Neuron (in vitro differentiated cells): ENCODE measurements around the gene GAREM1.
A peak's percentile ranks its signal among the peaks of the same experiment; 100 is the strongest.

Experiments used
- H2AFZ ChIP-seq: one replicate; pipeline ENCODE4 v1.6.1; 2013; ENCODE audit warnings: low read depth, mild to moderate bottlenecking, inconsistent platforms, low read length, moderate library complexity
- H3K27me3 ChIP-seq: one replicate; pipeline ENCODE4 v1.6.1; 2013; ENCODE audit warnings: low read length; ENCODE audit not compliant: insufficient read depth
- H3K36me3 ChIP-seq: one replicate; pipeline ENCODE4 v1.6.1; 2013; ENCODE audit warnings: low read length; ENCODE audit not compliant: insufficient read depth
- H3K4me1 ChIP-seq: one replicate; pipeline ENCODE4 v1.6.1; 2013; ENCODE audit warnings: low read length; ENCODE audit not compliant: insufficient read depth
- H3K4me3 ChIP-seq: 2 replicates; pipeline ENCODE4 v1.5.1; 2013; ENCODE audit warnings: mild to moderate bottlenecking, low read length, moderate library complexity
- H3K9me3 ChIP-seq: one replicate; pipeline ENCODE4 v1.6.1; 2013; ENCODE audit warnings: low read length

GAREM1 gene

GRCh38 chr18:32472841-32473240 lies 2.2 kb upstream of the GAREM1 start:
- Histone ChIP-seq H3K27me3 (no peaks in the 10 kb centered on the region), H3K4me3 (no peak overlapping the region), H3K4me1 (peaks cover 19% of the 10 kb centered on the region), H3K9me3 (no peaks in the 10 kb centered on the region), H2AFZ (no peak overlapping the region), H3K36me3 (no peaks in the 10 kb centered on the region)

DNA sequence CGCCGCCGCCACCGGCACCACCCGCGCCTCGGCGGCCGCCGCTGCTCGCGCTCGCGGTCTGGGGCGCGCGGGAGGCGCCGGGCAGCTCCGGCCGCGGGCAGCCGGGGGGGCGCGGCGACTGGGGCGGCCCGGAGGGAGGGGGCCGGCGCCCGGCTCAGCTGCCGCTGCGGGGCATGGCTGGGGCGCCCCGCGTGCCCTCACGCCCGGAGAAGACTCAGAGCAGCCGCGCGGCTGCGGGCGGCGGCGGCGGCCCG lies 295 bp downstream of the GAREM1 start:
- H3K27me3 ChIP-seq, result no peaks in the 10 kb centered on the region

DNA sequence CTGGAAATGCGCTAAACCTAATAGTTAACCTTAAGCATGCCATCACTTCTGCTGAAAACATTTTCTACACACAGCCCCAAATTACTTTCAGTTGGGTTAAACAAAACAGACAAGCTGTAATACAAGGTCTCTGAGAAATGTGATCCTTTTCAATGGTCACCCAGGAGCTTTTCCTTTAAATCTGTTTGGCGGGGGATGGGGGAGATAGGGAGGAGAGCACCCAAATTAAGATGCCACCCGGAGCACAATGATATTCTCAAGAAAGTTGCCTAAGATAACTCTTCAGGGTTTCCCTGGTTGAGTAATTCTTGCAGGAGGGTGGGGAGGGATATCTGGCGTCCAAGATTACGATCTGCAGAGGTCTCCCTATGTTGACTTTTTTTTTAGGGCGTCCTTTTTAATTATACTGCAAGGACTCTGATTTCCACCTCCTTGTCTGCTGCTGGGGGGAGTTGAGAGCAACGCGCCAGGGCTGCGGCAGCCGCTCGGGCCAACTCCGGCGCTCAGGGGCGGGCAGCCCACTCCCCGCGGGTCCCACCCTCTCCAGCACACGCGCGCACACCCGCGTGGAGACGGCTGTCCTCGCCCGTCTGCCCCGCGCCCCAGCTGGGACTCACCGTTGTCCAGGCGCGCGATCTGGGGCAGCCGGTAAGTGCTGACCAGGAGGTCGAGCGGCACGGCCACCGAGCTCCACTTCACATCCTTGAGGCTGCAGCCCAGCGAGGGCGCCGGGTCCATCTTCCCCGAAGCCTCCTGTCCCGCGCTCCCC lies 807 bp downstream of the GAREM1 start:
- no peaks in the 10 kb centered on the region for H3K27me3 ChIP-seq
- no peaks in the 10 kb centered on the region for H3K9me3 ChIP-seq

More for the DNA sequence above, 295 bp downstream of the GAREM1 start:
- peak overlapping the region; percentile 86 for H2AFZ ChIP-seq
- no peaks in the 10 kb centered on the region for H3K36me3 ChIP-seq
- H3K4me1 ChIP-seq, result peaks cover 19% of the 10 kb centered on the region
- no peaks in the 10 kb centered on the region for H3K9me3 ChIP-seq
- peak overlapping the region; percentile 93 for H3K4me3 ChIP-seq

GRCh38 chr18:32469190-32469651 lies 1.5 kb downstream of the GAREM1 start:
- Histone ChIP-seq H3K36me3 (no peaks in the 10 kb centered on the region), H3K4me3 (peak overlapping the region; percentile 93), H3K9me3 (no peaks in the 10 kb centered on the region), H3K27me3 (no peaks in the 10 kb centered on the region), H2AFZ (peak overlapping the region; percentile 86), H3K4me1 (peaks cover 19% of the 10 kb centered on the region)

More for the DNA sequence above, 807 bp downstream of the GAREM1 start:
- H3K36me3 ChIP-seq, result no peaks in the 10 kb centered on the region
- H2AFZ ChIP-seq, result peak overlapping the region; percentile 86
- peaks cover 19% of the 10 kb centered on the region for H3K4me1 ChIP-seq
- H3K4me3 ChIP-seq, result peak overlapping the region; percentile 93

DNA sequence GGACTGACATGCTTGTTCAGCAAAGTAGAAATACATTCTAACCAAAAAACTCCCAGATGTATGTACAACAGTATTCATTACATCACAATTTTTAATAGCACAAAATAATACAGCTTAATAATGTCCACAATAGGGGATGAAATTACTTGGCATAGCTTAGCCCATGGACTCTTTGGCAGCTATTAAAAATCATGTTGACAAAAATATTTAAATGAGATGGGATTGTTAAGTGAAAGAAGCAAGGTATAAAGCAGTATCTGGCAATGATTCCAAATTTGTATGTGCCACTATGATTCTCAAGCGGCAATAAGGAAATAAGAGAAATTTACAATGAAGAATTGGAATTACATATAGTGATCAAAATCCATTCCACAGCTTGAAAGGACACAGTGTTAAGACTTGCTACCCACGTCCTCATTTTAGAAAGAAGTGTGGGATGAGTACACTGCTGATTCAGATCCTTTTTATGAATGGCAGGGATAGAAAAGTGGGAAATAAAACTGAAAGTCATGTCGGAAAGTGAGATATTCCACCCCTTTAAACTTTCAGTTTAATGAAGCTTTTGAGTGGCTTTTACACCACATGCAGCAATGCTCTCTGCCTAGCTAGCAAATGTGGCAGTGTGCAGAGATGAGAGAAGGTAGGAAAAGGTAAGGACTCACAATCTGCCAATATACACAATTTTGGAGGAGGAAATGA lies 2.4 kb downstream of the GAREM1 start:
- peaks cover 19% of the 10 kb centered on the region for H3K4me1 ChIP-seq
- peak overlapping the region; percentile 93 for H3K4me3 ChIP-seq
- H3K27me3 ChIP-seq, result no peaks in the 10 kb centered on the region
- H3K36me3 ChIP-seq, result no peaks in the 10 kb centered on the region
- no peak overlapping the region for H2AFZ ChIP-seq
- H3K9me3 ChIP-seq, result no peaks in the 10 kb centered on the region

GRCh38 chr18:32461709-32462272 lies 8.9 kb downstream of the GAREM1 start:
- H3K9me3 ChIP-seq, result no peaks in the 10 kb centered on the region
- no peak overlapping the region for H2AFZ ChIP-seq
- no peak overlapping the region for H3K4me3 ChIP-seq
- H3K4me1 ChIP-seq, result no peaks in the 10 kb centered on the region
- no peaks in the 10 kb centered on the region for H3K27me3 ChIP-seq
- H3K36me3 ChIP-seq, result no peaks in the 10 kb centered on the region

DNA sequence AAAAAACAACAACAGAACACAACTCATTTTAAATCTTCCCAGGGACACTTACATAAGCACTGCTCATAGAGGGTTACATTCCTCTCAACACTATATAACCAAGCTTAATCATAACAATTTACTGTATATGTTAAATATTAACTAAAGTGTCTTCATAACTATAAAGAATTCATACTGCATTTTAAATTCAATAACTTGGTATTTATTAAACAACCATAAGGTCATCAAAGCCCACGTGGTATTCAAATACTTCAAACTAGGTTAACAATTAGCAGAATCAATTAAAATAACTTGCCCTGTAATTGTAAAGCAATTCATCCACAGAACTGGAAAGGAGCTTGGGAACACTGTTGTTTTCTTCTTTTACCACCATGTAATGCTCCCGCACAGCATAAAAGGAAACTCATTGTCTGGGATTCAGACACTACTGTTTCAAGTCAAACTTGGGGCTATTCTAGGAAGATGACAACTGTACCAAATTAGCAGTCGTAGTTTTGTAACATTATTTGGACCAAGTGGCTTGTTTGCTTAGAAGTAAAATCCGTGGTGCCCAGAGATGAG lies 10.4 kb downstream of the GAREM1 start:
- H3K27me3 ChIP-seq, result no peaks in the 10 kb centered on the region
- no peaks in the 10 kb centered on the region for H3K36me3 ChIP-seq
- H3K4me3 ChIP-seq, result no peak overlapping the region
- no peak overlapping the region for H2AFZ ChIP-seq
- no peaks in the 10 kb centered on the region for H3K4me1 ChIP-seq
- H3K9me3 ChIP-seq, result no peaks in the 10 kb centered on the region

DNA sequence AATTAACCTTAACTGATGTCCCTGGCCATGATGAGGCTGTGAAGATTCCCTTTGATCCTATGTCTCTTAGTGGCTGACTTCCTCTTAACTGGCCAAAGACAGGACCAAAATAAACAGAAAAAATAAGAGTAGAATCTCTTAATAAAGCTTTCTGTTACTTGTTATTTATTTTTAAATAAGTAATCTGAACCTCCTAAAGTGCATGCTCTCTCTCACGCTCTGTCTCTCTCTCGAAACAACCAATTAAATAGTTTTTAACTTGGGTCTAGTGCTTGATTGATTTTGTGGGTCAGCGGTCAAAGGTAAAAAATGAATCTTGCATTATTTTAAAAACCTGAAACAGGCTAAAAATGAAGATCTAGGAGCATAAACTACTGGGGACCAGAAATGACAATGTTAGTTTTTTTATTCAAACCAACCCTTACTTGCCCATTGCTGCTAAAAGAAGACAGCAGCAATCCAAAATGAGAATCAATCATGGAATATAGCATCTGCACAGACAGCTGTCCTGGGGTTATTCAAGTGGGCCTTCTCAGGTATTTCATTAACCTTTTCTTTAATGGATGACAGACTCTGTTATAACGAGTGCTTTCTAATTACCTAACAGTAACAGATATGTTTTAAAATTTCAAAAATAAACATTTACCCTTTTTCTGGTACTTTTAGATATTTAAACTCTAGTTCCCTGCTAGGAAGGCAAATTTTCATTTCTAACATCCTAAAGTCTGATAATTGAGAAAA lies 11.2 kb downstream of the GAREM1 start:
- Histone ChIP-seq H3K4me3 (no peak overlapping the region), H3K4me1 (no peaks in the 10 kb centered on the region), H3K9me3 (no peaks in the 10 kb centered on the region), H3K36me3 (no peaks in the 10 kb centered on the region), H3K27me3 (no peaks in the 10 kb centered on the region), H2AFZ (no peak overlapping the region)

- Histone ChIP-seq H3K4me1 (no peaks in the 10 kb centered on the region), H2AFZ (no peak overlapping the region), H3K4me3 (no peak overlapping the region), H3K9me3 (no peaks in the 10 kb centered on the region), H3K36me3 (no peaks in the 10 kb centered on the region), H3K27me3 (no peaks in the 10 kb centered on the region)
Measured at GRCh38 chr18:32455361-32455760, 15.3 kb downstream of the GAREM1 start.

GRCh38 chr18:32454593-32454992 lies 16.1 kb downstream of the GAREM1 start:
- Histone ChIP-seq H3K4me3 (no peak overlapping the region), H2AFZ (no peak overlapping the region), H3K9me3 (no peaks in the 10 kb centered on the region), H3K4me1 (no peaks in the 10 kb centered on the region), H3K36me3 (no peaks in the 10 kb centered on the region), H3K27me3 (no peaks in the 10 kb centered on the region)

GRCh38 chr18:32450874-32451273 lies 19.8 kb downstream of the GAREM1 start:
- Histone ChIP-seq H3K36me3 (no peaks in the 10 kb centered on the region), H3K4me3 (no peak overlapping the region), H3K9me3 (no peaks in the 10 kb centered on the region), H2AFZ (no peak overlapping the region), H3K27me3 (no peaks in the 10 kb centered on the region), H3K4me1 (peaks cover 4% of the 10 kb centered on the region)

DNA sequence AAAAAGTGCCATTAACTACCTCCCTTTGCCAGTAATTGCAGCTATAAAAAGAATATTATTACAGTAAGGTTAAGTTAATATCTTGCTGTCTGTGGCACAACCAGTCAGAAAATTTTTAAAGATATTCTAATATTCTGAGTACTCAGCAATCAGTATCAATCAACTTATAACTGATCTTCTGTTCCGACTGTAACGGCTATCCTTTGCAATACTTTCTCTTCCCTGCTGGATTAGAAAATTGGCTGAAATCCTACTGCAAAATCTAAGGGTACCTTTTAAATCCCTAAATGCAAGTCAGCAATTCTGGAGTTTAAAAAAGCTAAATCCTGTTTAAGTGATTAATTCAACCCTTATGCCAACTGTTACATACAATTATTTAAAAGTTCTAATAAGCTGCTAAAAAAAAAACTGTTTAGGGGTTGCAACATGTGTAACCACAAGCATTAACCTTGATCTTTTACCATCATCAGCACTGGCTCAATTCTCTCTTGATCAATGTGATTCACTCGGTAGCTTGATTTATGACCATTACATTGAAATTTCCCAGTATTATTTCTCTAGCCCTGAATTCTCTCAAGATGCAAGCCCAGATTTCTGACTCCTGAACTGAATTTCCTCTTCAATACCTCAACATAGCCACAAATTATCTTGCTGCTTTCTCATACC lies 20.5 kb downstream of the GAREM1 start:
- H3K27me3 ChIP-seq, result no peaks in the 10 kb centered on the region
- no peak overlapping the region for H2AFZ ChIP-seq
- H3K36me3 ChIP-seq, result no peaks in the 10 kb centered on the region
- H3K4me3 ChIP-seq, result no peak overlapping the region
- peaks cover 4% of the 10 kb centered on the region for H3K4me1 ChIP-seq
- no peaks in the 10 kb centered on the region for H3K9me3 ChIP-seq
